ENCODE data around the gene RAB1B.
A peak's percentile ranks its signal among the peaks of the same experiment; 100 is the strongest.
"Not testable (repeated sequence)": the region's sequence is repeated elsewhere in the genome, so short reads cannot be mapped to it uniquely, and the experiment has no call there.

Gene RAB1B

DNA sequence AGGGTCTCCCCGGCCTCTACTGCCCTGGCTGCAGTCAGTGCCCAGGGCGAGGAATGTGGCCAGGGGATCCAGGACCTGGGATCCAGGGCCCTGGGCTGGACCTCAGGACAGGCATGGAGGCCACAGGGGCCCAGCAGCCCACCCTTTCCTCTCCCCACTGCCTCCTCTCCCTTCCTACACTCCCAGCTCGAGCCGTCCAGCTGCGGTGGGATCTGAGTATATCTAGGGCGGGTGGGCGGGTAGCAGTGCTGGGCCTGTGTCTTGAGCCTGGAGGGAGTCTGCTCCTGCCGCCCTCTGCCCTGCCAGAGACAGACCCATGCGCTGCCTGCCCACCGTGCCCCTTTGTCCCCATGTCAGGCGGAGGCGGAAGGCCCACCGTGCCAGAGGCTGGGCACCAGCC lies 8.2 kb downstream of the RAB1B start:
- H2AK5ac ChIP-seq (ENCODE audit: low read depth, low read length); H3K79me1 ChIP-seq (ENCODE audit: low read depth, low read length); H4K8ac ChIP-seq (ENCODE audit: low read depth, low read length); H2BK12ac ChIP-seq (ENCODE audit: low read length); H2AFZ ChIP-seq (ENCODE audit: low read length); H4K91ac ChIP-seq (ENCODE audit: low read depth, low read length, poor library complexity); H2BK15ac ChIP-seq (ENCODE audit: low read length); DNase-seq (ENCODE audit: low spot score); H3K27me3 ChIP-seq (ENCODE audit: control insufficient read depth in 3 of 3, insufficient read depth in 3 of 3, low read depth in 1 of 3, low read length in 3 of 3); H3K9me3 ChIP-seq (replicated peaks in 1 of 2; ENCODE audit: control insufficient read depth in 2 of 2, insufficient read depth in 1 of 2, low read depth in 1 of 2, low read length in 2 of 2); H3K27ac ChIP-seq (replicated peaks; ENCODE audit: low read length); H3K4ac ChIP-seq (ENCODE audit: low read length); H3K4me2 ChIP-seq (ENCODE audit: insufficient read depth, low read length, poor library complexity, severe bottlenecking); H3K23ac ChIP-seq (ENCODE audit: low read depth, low read length, poor library complexity); H3K14ac ChIP-seq (ENCODE audit: low read length); H3K4me3 ChIP-seq (ENCODE audit: low read length in 2 of 2); H3K9ac ChIP-seq (ENCODE audit: low read depth, low read length, poor library complexity); H2BK120ac ChIP-seq (ENCODE audit: low read depth, low read length); H2BK5ac ChIP-seq (ENCODE audit: low read length); H3K18ac ChIP-seq (ENCODE audit: low read length): not testable (repeated sequence)
- Histone ChIP-seq H3K36me3 (replicated peaks in 1 of 2; ENCODE audit: control insufficient read depth in 2 of 2, insufficient read depth in 2 of 2, low read length in 2 of 2) (peaks cover 38 to 58% of the 10 kb centered on the region in 2 donors), H3K4me1 (ENCODE audit: control insufficient read depth in 2 of 2, insufficient read depth in 1 of 2, low read depth in 1 of 2, low read length in 2 of 2) (peaks cover 17 to 32% of the 10 kb centered on the region in 2 donors)
- WGBS, 2 donors (ENCODE audit: extremely low coverage in 2 of 2, insufficient read length in 2 of 2, insufficient replicate concordance in 1 of 2), result no CpG with 5 or more reads among the region's 13 CpGs

DNA sequence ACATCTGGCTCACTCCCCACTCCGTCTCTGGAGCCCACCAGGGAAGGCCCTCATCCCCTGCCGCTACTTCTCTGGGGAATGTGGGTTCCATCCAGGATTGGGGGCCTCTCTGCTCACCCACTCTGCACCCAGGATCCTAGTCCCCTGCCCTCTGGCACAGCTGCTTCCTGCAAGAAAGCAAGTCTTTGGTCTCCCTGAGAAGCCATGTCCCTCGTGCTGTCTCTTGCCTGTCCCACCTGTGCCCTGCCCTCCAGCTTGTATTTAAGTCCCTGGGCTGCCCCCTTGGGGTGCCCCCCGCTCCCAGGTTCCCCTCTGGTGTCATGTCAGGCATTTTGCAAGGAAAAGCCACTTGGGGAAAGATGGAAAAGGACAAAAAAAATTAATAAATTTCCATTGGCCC lies 8.6 kb downstream of the RAB1B start:
- H3K23ac ChIP-seq (ENCODE audit: low read depth, low read length, poor library complexity); H3K4ac ChIP-seq (ENCODE audit: low read length); H3K14ac ChIP-seq (ENCODE audit: low read length); H4K91ac ChIP-seq (ENCODE audit: low read depth, low read length, poor library complexity); DNase-seq (ENCODE audit: low spot score); H3K27ac ChIP-seq (replicated peaks; ENCODE audit: low read length); H2BK12ac ChIP-seq (ENCODE audit: low read length); H3K4me2 ChIP-seq (ENCODE audit: insufficient read depth, low read length, poor library complexity, severe bottlenecking); H3K9ac ChIP-seq (ENCODE audit: low read depth, low read length, poor library complexity); H4K8ac ChIP-seq (ENCODE audit: low read depth, low read length); H2AFZ ChIP-seq (ENCODE audit: low read length); H3K4me3 ChIP-seq (ENCODE audit: low read length in 2 of 2); H3K27me3 ChIP-seq (ENCODE audit: control insufficient read depth in 3 of 3, insufficient read depth in 3 of 3, low read depth in 1 of 3, low read length in 3 of 3); H2BK15ac ChIP-seq (ENCODE audit: low read length); H3K9me3 ChIP-seq (replicated peaks in 1 of 2; ENCODE audit: control insufficient read depth in 2 of 2, insufficient read depth in 1 of 2, low read depth in 1 of 2, low read length in 2 of 2); H3K79me1 ChIP-seq (ENCODE audit: low read depth, low read length); H2AK5ac ChIP-seq (ENCODE audit: low read depth, low read length); H3K18ac ChIP-seq (ENCODE audit: low read length); H2BK120ac ChIP-seq (ENCODE audit: low read depth, low read length): not testable (repeated sequence)
- no CpG with 5 or more reads among the region's 4 CpGs for WGBS, 2 donors (ENCODE audit: extremely low coverage in 2 of 2, insufficient read length in 2 of 2, insufficient replicate concordance in 1 of 2)
- Histone ChIP-seq H2BK5ac (ENCODE audit: low read length) (peak overlapping the region; percentile 90), H3K36me3 (replicated peaks in 1 of 2; ENCODE audit: control insufficient read depth in 2 of 2, insufficient read depth in 2 of 2, low read length in 2 of 2) (peaks cover 34 to 58% of the 10 kb centered on the region in 2 donors), H3K4me1 (ENCODE audit: control insufficient read depth in 2 of 2, insufficient read depth in 1 of 2, low read depth in 1 of 2, low read length in 2 of 2) (peaks cover 21 to 37% of the 10 kb centered on the region in 2 donors)

DNA sequence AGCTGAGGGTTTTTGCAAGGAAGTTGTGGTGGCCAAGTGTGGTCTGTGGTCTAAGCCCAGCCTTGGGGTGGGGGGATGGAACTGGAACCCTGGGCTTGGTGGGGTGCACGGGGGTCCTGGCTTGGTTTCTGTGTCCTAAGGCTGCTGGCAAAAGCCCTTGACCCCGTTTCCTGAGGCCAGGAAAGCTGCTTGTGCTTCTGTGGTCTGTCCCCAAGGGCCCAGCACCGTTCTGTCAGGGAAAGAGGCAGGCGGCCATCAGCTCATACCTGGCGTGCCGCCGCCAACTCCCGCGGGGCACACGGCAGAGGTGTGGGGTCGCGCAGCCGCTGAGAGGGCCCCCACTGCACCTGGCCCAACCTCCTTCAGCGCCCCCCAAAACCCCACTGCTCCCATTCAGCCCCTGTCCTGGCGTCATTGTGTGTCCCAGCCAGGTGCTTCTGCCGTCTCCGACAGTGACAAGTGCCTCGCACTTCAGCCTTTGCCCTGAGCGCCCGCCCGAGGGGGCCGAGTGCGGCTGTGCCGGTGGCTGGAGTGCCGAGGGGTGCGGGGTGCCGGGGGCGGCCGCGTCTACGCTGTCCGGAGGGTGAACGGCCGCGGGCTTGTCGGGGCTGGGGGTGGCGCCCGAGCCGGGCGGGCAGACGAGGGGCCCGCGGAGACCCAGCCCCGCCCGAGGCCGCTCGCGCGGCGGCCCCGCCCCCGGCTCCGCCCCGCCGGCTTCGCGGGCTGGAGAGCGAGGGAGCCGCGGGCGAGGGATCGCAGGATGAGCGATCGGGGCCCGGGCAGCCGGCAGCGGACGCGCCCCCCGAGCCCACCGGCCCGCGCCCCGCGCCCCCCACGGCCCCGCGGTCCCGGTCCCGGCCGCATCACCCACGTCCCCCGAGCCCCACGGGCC lies 9.3 kb downstream of the RAB1B start, which contains the start of gene CNIH2:
Gene CNIH2, plus strand, starts transcription at position 705 of the 892 bp plus-strand sequence. CDS start 282 bp downstream, outside the sequence.
- H2AK5ac ChIP-seq (ENCODE audit: low read depth, low read length), result peak within 1 kb of the TSS; percentile 90
- H2BK12ac ChIP-seq (ENCODE audit: low read length), result peak within 1 kb of the TSS; percentile 22
- H3K9me3 ChIP-seq (replicated peaks in 1 of 2; ENCODE audit: control insufficient read depth in 2 of 2, insufficient read depth in 1 of 2, low read depth in 1 of 2, low read length in 2 of 2), result no peaks in the 10 kb centered on the region
- no peak for DNase-seq (ENCODE audit: low spot score)
- peaks cover 2% of the 10 kb centered on the region for H3K79me1 ChIP-seq (ENCODE audit: low read depth, low read length)
- peak within 1 kb of the TSS; percentile 90 for H2BK5ac ChIP-seq (ENCODE audit: low read length)
- peaks cover 27 to 54% of the 10 kb centered on the region in 2 donors for H3K36me3 ChIP-seq (replicated peaks in 1 of 2; ENCODE audit: control insufficient read depth in 2 of 2, insufficient read depth in 2 of 2, low read length in 2 of 2)
- H3K4me3 ChIP-seq (ENCODE audit: low read length in 2 of 2), result peak within 1 kb of the TSS; percentile 75 to 83
- no CpG with 5 or more reads among the region's 84 CpGs for WGBS, 2 donors (ENCODE audit: extremely low coverage in 2 of 2, insufficient read length in 2 of 2, insufficient replicate concordance in 1 of 2)
- peaks cover 24 to 40% of the 10 kb centered on the region in 2 donors for H3K4me1 ChIP-seq (ENCODE audit: control insufficient read depth in 2 of 2, insufficient read depth in 1 of 2, low read depth in 1 of 2, low read length in 2 of 2)
- H3K9ac ChIP-seq (ENCODE audit: low read depth, low read length, poor library complexity), result peak within 1 kb of the TSS; percentile 88
- peak within 1 kb of the TSS; percentile 37 for H3K4ac ChIP-seq (ENCODE audit: low read length)
- peak within 1 kb of the TSS; percentile 91 for H2BK15ac ChIP-seq (ENCODE audit: low read length)
- H3K23ac ChIP-seq (ENCODE audit: low read depth, low read length, poor library complexity), result peak within 1 kb of the TSS; percentile 85
- H2BK120ac ChIP-seq (ENCODE audit: low read depth, low read length), result no peak within 1 kb of the TSS
- peak within 1 kb of the TSS; percentile 99 for H3K4me2 ChIP-seq (ENCODE audit: insufficient read depth, low read length, poor library complexity, severe bottlenecking)
- H4K91ac ChIP-seq (ENCODE audit: low read depth, low read length, poor library complexity), result peak within 1 kb of the TSS; percentile 72
- no peak within 1 kb of the TSS for H3K27ac ChIP-seq (replicated peaks; ENCODE audit: low read length)
- H4K8ac ChIP-seq (ENCODE audit: low read depth, low read length), result no peak within 1 kb of the TSS
- H2AFZ ChIP-seq (ENCODE audit: low read length), result peak within 1 kb of the TSS; percentile 74
- peak within 1 kb of the TSS; percentile 56 for H3K14ac ChIP-seq (ENCODE audit: low read length)
- H3K27me3 ChIP-seq (ENCODE audit: control insufficient read depth in 3 of 3, insufficient read depth in 3 of 3, low read depth in 1 of 3, low read length in 3 of 3), result no peaks in the 10 kb centered on the region
- H3K18ac ChIP-seq (ENCODE audit: low read length), result peak within 1 kb of the TSS; percentile 87

DNA sequence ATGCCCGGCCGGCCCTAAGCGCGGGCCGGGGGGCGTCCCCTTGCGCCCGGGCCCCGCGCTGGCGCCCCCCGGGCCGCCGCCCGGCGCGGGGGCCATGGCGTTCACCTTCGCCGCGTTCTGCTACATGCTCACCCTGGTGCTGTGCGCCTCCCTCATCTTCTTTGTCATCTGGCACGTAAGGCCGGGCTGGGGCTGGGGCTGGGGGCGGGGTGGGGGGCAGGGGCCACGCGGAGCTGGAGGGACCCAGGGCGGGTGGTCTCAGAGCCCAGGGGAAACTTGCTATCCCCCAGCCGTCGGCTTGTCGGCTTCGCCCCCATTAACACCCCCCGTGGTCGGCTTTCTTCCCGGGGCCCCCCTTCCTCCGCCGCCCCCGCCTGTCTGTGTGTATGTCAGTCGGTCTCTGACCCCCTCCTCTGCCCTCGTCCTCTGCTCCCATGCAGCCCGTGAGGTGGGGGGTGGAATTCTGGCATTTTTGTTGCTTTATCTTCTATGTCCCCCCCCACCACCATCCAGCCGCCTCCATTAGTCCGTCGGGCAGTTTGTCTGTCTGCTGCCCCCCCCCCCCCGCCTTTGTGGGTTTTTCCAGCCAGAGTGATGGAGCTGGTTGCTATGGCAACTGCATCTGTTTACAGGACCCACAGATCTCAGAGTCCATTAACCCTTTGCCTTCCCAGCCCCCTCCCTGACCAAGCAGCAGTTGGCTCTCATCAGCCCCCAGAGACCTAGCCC lies 10.1 kb downstream of the RAB1B start:
- Histone ChIP-seq H3K23ac (ENCODE audit: low read depth, low read length, poor library complexity) (no peak overlapping the region), H3K79me1 (ENCODE audit: low read depth, low read length) (peaks cover 2% of the 10 kb centered on the region), H4K91ac (ENCODE audit: low read depth, low read length, poor library complexity) (peak overlapping the region; percentile 72), H3K4me3 (ENCODE audit: low read length in 2 of 2) (peak overlapping the region; percentile 75 to 83), H2BK5ac (ENCODE audit: low read length) (peak overlapping the region; percentile 66), H3K4ac (ENCODE audit: low read length) (no peak overlapping the region), H2AFZ (ENCODE audit: low read length) (no peak overlapping the region), H3K18ac (ENCODE audit: low read length) (peak overlapping the region; percentile 85), H4K8ac (ENCODE audit: low read depth, low read length) (no peak overlapping the region), H3K4me2 (ENCODE audit: insufficient read depth, low read length, poor library complexity, severe bottlenecking) (peak overlapping the region; percentile 99), H3K9me3 (replicated peaks in 1 of 2; ENCODE audit: control insufficient read depth in 2 of 2, insufficient read depth in 1 of 2, low read depth in 1 of 2, low read length in 2 of 2) (no peaks in the 10 kb centered on the region), H2AK5ac (ENCODE audit: low read depth, low read length) (peak overlapping the region; percentile 84), H3K27me3 (ENCODE audit: control insufficient read depth in 3 of 3, insufficient read depth in 3 of 3, low read depth in 1 of 3, low read length in 3 of 3) (no peaks in the 10 kb centered on the region), H3K9ac (ENCODE audit: low read depth, low read length, poor library complexity) (peak overlapping the region; percentile 77), H2BK15ac (ENCODE audit: low read length) (peak overlapping the region; percentile 91), H3K27ac (replicated peaks; ENCODE audit: low read length) (no peak overlapping the region), H2BK120ac (ENCODE audit: low read depth, low read length) (no peak overlapping the region), H3K4me1 (ENCODE audit: control insufficient read depth in 2 of 2, insufficient read depth in 1 of 2, low read depth in 1 of 2, low read length in 2 of 2) (peaks cover 30 to 45% of the 10 kb centered on the region in 2 donors), H2BK12ac (ENCODE audit: low read length) (no peak overlapping the region), H3K36me3 (replicated peaks in 1 of 2; ENCODE audit: control insufficient read depth in 2 of 2, insufficient read depth in 2 of 2, low read length in 2 of 2) (peaks cover 22 to 54% of the 10 kb centered on the region in 2 donors), H3K14ac (ENCODE audit: low read length) (no peak overlapping the region)
- no peak for DNase-seq (ENCODE audit: low spot score)
- no CpG with 5 or more reads among the region's 45 CpGs for WGBS, 2 donors (ENCODE audit: extremely low coverage in 2 of 2, insufficient read length in 2 of 2, insufficient replicate concordance in 1 of 2)

Measured in neuronal stem cell (in vitro differentiated cells).